HL-60 (cell line): Measurements from ENCODE around the gene SOX4.

Experiments used
- DNase-seq, 2 experiments: peaks; one replicate each; pipeline ENCODE4 v3.0.0-alpha.2; 2010 to 2020; ENCODE audit warnings: low read depth in 1 of 2, low spot score in 1 of 2
- H3K27ac ChIP-seq: fragments of 250-450 bp; sonication (Bioruptor Pico); replicated peaks from 2 replicates; pipeline ENCODE4 v1.5.1; 2020; ENCODE audit warnings: mild to moderate bottlenecking, moderate library complexity
- H3K27me3 ChIP-seq: fragments of 250-450 bp; sonication (Bioruptor Pico); 2 replicates; pipeline ENCODE4 v1.5.1; 2021; ENCODE audit warnings: mild to moderate bottlenecking, moderate library complexity; ENCODE audit not compliant: insufficient read depth, poor library complexity, severe bottlenecking
- H3K4me3 ChIP-seq: replicated peaks from 2 replicates; pipeline ENCODE4 v1.5.1; 2011; ENCODE audit warnings: mild to moderate bottlenecking, control low read depth, low read length; ENCODE audit not compliant: insufficient read depth
- CTCF ChIP-seq: IDR thresholded peaks from one replicate; pipeline ENCODE4 v1.5.1; 2011; ENCODE audit warnings: low read length, control low read depth, inconsistent platforms; ENCODE audit not compliant: insufficient read depth
- GABPA ChIP-seq: IDR thresholded peaks from 2 replicates; pipeline ENCODE4 v1.6.1; 2012; ENCODE audit warnings: low read depth
- POLR2AphosphoS5 ChIP-seq: IDR thresholded peaks from 2 replicates; pipeline ENCODE4 v1.6.1; 2012; ENCODE audit warnings: low read depth
- REST ChIP-seq: IDR thresholded peaks from 2 replicates; pipeline ENCODE4 v1.6.1; 2012; ENCODE audit warnings: low read depth; ENCODE audit not compliant: insufficient replicate concordance
- SPI1 ChIP-seq: IDR thresholded peaks from 2 replicates; pipeline ENCODE4 v1.6.1; 2012; ENCODE audit warnings: low read depth, mild to moderate bottlenecking, borderline replicate concordance

The SOX4 gene

GRCh38 chr6:21593927-21594415, 420 bp downstream of the SOX4 start:
- Histone ChIP-seq H3K27ac (peak overlapping the region; percentile 86), H3K4me3 (peak overlapping the region; percentile 62), H3K27me3 (no peaks in the 10 kb centered on the region)
- DNase-seq: peak in 1 of 2 experiments; percentile 51
- TF ChIP-seq REST (no peak), SPI1 (no peak), POLR2AphosphoS5 (no peak; the same call in 1 of the 2 replicates), GABPA (no peak), CTCF (no peak)

GRCh38 chr6:21594416-21595281, 1.1 kb downstream of the SOX4 start:
- peak in 1 of 2 experiments; percentile 54 for DNase-seq
- peak; percentile 36 for TF ChIP-seq REST
- TF ChIP-seq GABPA: no peak
- peak; percentile 67 for TF ChIP-seq POLR2AphosphoS5
- TF ChIP-seq CTCF: no peak
- no peak for TF ChIP-seq SPI1
- Histone ChIP-seq H3K27me3 (no peaks in the 10 kb centered on the region), H3K27ac (peak overlapping the region; percentile 86), H3K4me3 (peak overlapping the region; percentile 62)

- peak in 1 of 2 experiments; percentile 12 for DNase-seq
- Histone ChIP-seq H3K27ac (peak overlapping the region; percentile 28), H3K4me3 (peak overlapping the region; percentile 62), H3K27me3 (no peaks in the 10 kb centered on the region)
- TF ChIP-seq SPI1: no peak
- TF ChIP-seq GABPA: no peak
- no peak for TF ChIP-seq CTCF
- TF ChIP-seq POLR2AphosphoS5: no peak
- TF ChIP-seq REST: no peak
Measured at GRCh38 chr6:21595285-21596144, 2.0 kb downstream of the SOX4 start.
